HG02981 (cell line): ENCODE measurements around the gene ATP23.

Source experiments
- ATAC-seq: cut with Tn5 transposase; IDR thresholded peaks from one replicate; pipeline ENCODE4 v1.9.1; 2021; ENCODE audit warnings: mild to moderate bottlenecking, moderate library complexity; ENCODE audit not compliant: unreplicated experiment

The ATP23 gene

GRCh38 chr12:57941165-57941894 lies at the start of gene ATP23:
Gene ATP23, plus strand, starts transcription at chr12:57941567. Its CDS starts 135 bp downstream, at chr12:57941702.
- peak; percentile 86 for ATAC-seq

- no peak for ATAC-seq
Observed at GRCh38 chr12:57892232-57892972, 49.0 kb upstream of the ATP23 start.

- ATAC-seq = no peak
Observed at GRCh38 chr12:57893431-57894353, 47.7 kb upstream of the ATP23 start.

- ATAC-seq = no peak
Observed at GRCh38 chr12:57894399-57895292, 46.7 kb upstream of the ATP23 start.

- ATAC-seq = no peak
Observed at GRCh38 chr12:57895389-57896114, 45.8 kb upstream of the ATP23 start.

GRCh38 chr12:57896115-57896433 lies 45.3 kb upstream of the ATP23 start:
- no peak for ATAC-seq

- ATAC-seq = no peak
Observed at GRCh38 chr12:57896434-57897201, 44.7 kb upstream of the ATP23 start.

GRCh38 chr12:57897286-57897974 lies 43.9 kb upstream of the ATP23 start:
- ATAC-seq = no peak

GRCh38 chr12:57898308-57898970 lies 42.9 kb upstream of the ATP23 start:
- no peak for ATAC-seq

- peak; percentile 85 for ATAC-seq
Observed at GRCh38 chr12:57899010-57899662, 42.2 kb upstream of the ATP23 start.

GRCh38 chr12:57902478-57902969 lies 38.8 kb upstream of the ATP23 start:
- ATAC-seq = no peak

- ATAC-seq = no peak
Observed at GRCh38 chr12:57904426-57904825, 36.9 kb upstream of the ATP23 start.

- peak; percentile 91 for ATAC-seq
Observed at GRCh38 chr12:57904848-57905811, 36.2 kb upstream of the ATP23 start.

- ATAC-seq = no peak
Observed at GRCh38 chr12:57905812-57906475, 35.4 kb upstream of the ATP23 start.

GRCh38 chr12:57906821-57907220 lies 34.5 kb upstream of the ATP23 start:
- ATAC-seq = no peak
